Femur (tissue), 1 donor: ENCODE data around the gene CYP8B1.
A peak's percentile ranks its signal among the peaks of the same experiment; 100 is the strongest.

Source experiments
- DNase-seq: peaks from one replicate; pipeline ENCODE4 v3.0.0-alpha.2; 2017

The CYP8B1 gene

DNA sequence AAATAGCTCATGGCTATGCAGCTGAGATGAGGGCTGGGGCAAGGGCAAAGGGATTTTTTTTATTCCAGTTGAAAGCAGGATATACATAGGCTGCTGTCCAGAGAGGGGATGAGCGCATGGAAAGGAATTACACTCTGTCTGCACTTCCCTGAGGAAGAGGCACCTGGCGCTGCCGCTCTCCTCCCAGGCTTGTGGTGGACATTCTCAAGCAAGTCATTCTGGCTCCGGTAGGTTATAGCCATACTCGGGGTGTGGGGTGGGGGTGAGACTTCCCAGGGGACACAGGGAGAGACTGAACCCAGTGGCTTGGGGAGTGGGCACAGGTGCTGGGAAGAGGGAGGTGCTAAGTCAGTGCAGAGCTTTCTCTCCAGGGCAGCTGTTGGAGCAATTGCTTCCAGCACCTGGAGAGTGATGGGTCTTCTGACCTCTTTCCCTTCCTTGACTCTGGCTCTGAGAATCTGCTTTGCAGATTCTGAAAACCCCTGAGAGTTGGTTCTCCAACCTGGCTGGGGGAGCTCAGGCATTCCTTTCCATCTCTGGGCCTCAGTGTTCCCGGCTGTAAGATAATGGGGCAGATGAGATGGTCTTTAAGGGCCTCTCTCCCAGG lies 24.3 kb downstream of the CYP8B1 start:
- DNase-seq: no peak

DNA sequence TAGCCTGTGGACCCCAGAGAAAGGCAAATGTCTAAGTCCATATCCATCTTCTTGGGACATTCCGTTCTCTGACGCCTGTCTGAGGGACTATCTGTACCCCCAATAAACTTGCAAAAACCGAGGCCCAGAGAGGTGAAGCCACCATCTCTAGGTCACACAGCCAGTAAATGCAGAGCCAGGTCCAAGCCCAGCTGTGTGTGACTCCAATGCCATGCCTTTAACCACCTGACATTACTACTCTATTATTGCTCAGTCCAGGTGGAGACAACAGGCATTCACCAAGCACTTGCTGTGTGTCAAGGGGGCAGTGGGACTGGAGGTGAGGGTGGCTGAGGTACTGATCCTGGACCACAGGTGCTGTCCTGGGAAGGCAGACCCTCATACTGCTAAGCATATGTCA lies 25.4 kb downstream of the CYP8B1 start:
- no peak for DNase-seq

DNA sequence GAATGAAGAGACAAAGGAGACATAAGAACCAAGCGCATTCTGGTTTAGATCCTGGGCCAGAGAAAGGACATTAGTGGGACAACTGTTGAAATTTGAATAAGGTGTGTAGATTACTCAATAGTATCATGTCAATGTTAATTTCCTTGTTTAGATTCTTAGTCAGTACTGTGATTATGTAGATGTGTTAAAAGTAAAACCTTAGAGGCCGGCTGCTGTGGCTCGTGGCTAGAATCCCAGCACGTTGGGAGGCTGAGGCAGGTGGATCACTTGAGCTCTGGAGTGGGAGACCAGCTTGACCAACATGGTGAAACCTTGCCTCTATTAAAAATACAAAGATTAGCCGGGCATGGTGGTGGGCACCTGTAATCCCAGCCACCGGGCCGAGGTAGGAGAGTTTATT lies 26.7 kb downstream of the CYP8B1 start:
- DNase-seq: no peak

DNA sequence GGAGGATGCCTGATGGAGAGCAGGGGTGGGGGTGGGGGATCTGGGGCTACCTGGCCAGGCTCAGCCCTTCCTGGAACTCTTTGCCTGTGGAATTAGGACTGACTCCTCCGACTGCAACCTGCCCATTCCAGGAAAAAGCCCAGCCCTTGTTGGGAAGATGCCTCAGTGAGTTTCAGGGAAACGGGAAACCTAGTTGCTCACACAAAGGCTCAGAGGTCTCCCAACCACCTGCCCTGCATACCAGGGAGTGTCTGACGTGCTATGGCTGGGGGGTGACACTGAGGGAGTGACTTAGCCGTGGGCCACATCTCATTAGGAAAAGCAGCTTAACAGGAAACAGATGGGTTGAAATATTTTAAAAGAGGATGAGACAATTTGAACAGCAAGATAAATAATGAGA lies 27.9 kb downstream of the CYP8B1 start:
- no peak for DNase-seq

DNA sequence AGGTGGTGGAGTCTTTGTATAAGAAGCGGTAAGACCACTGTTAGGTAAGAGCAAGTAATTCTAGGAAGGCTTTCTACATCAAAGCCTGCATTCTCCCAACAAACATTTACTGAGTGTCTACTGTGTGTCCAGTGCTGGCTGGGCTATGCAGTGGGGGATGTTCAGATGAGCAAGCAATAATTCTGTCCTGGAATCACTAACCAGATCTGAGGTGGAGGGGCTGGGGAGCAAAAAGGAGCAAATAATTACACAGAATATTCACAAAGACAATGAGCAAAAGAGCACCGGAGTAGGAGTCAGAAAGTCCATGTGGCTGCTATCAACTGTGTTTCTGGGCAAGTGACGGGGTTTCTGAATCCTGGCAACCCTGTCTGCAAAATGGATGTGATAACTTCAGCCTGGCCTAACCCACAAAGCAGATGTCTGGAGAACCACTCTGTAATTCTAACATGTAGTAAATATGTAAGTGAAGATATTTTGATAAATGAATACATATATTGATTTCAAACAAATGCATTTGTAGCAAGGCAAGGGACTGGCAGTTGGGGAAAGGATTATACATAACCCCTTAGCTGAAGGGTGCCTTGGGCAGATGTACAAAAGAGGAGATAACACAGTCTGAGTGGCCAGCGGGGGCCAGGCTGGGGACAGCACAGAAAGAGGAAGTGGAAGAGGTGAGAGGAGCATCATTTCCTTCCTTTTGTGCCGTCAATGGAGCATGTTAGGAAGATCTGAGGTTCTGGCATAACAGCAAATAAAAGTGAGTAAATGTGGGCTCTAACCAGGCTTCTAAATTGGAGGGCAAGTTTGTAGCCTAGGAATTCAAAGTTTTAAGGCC lies 28.8 kb downstream of the CYP8B1 start:
- no peak for DNase-seq

DNA sequence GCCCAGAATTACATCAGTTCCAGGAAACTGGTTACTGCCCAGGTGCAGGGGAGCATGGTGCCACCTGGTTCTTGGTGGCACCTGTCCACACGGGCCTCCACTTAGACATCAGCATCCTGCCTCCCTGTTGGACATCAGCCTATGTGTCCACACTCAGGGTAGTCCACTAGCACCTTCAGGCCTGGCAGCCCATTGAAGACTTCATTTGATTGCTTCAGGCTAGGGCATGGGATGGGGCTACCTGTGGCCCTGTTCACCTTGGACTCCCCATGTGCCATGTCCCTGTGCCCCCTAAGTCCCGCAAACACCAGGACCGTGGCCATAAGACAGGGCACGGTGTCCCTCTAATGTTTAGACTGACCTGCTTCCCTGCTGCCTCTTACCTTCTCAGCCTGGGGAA lies 30.9 kb downstream of the CYP8B1 start:
- DNase-seq: no peak

DNA sequence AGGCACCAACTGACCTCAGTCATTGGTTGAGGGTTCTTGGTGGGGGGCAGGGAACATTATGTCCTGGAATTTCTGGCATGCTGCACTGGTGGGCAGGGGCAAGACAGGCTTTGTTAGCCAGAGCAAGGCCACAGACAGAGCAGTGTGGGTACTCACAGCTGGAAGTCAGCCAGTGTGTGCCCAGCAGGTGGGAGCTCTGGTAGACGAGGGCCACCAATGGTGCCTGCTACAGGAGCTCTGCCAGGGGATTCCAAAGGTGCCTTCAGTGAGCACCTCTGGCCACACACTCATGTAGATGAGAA lies 31.3 kb downstream of the CYP8B1 start:
- DNase-seq: no peak

DNA sequence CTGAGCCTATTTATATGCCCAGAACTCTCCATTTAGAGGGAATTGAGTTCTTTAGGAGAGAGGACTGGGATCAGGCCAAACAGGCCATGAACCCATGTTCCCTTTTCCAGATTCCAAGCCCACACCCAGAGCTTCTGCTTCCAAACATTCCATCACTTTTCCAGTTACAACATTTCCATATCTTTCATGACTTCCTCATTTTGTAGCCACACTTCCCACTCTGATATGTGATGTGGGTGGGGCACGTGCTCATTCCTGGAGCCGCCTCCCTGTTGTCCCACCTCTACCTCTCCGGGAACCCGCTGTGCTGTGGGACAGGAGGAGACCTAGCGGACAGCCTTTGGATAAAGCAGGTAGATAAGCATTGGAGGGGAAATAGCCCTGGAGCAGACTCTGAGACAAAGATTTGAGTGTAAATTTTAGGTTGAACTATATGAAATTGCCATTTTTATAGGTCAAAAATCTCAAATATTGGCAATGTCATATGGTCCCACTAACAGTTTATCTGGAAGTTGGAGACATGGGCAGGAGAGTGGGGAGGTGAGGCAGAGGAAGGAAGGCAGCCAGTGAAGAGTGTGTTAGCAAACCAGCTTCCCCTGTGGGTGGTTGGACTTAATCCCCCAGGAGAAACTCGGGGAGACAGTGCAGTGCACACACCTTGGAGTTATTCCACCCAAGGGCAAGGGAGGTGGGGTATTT lies 31.8 kb downstream of the CYP8B1 start:
- DNase-seq: no peak

DNA sequence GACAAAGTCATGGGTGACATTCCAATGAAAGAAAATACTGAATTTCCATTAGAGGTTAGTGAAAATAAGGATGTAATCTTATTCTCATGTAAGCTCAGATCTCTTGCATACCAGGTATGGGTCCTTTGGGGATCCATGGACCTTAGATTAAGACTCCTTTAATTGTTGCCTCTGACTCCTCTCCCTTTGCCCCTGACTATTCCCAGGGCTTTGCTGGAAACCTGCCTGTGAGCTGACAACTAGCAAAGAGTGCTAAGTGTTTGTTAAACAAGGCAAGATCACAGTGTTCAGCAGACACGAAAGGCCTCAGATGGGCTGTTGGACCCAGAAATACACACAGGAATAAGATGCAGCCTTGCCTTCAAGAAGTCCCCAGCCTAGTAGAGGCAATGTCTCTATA lies 34.3 kb downstream of the CYP8B1 start:
- DNase-seq: no peak

DNA sequence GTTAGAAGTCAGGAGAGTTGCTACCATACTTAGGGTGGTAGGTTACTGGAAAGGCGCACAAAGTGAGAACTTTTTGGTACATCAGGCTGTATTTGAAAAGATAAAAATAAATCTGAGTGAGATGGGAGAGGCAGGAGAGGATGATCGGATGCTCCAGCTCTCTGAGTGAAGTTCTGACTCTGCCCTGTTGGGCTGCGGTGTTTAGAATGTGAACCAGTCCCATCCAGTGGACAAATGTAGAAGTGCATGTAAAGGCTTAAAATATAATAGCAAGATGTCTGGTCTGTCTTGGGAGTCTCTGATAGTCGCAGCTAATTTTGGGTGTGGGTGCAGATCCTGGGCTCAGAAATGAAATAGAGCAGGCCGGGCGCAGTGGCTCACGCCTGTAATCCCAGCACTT lies 36.1 kb downstream of the CYP8B1 start:
- DNase-seq: peak; percentile 57

DNA sequence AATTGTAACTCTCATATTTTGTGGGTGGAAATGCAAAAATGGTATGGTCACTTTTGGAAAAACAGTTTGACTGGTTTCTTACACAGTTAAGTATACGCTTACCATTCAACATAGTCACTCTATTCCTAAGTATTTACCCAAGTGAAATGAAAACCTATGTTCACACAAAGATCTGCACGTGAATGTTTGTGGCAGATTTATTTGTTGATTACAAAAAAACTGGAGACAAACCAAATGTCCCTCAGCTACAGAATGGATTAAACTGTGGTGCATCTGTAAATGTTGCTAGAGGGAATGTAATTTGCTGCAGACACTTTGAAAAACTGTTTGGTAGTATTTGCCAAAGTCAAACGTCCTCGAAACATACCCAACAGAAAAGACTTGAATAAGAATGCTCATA lies 37.1 kb downstream of the CYP8B1 start:
- DNase-seq: no peak

DNA sequence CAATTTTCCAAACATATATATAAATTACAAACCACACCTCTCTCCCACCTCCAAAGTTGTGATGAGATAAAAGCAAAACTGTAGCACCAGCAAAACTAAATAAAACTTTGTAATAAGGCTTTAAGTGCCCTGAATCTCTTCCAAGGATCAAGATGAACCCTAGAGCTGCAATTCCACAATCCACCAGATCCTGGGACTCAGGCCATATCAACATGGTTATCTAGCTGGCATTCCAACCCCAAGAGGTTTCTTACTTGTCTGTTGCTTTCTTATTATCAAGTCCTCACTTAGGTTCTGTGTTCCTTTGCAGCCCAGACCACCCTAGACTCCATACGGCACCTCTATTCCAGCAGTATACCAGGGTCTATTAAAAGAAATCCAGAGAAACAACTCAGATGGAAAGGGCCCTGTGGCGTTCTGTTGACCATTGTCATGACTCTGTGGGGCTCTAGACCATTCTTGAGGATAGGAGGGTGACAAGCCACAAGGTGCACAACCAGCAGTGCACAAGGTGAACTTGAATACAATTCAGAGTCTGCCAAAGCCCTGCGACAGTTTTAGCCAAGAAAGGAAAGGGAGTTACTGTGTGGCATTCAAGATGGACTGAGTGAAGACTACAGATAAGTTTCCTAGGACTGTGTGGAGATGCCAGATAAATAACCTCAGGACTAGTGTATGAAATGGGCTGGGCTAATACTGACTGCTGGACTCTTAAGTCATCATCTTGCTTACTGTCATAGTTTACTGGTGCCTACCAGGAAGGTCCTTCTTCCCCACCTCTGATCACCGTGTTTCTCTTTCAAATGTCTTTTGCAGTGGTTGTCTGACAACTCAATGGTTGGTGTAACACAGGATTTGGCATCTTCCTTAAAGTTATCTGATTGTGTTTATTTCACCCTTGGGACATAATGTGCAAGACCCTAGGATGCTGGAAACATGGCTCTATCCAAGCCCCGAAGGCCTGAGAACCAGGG lies 39.2 kb downstream of the CYP8B1 start:
- DNase-seq: no peak

DNA sequence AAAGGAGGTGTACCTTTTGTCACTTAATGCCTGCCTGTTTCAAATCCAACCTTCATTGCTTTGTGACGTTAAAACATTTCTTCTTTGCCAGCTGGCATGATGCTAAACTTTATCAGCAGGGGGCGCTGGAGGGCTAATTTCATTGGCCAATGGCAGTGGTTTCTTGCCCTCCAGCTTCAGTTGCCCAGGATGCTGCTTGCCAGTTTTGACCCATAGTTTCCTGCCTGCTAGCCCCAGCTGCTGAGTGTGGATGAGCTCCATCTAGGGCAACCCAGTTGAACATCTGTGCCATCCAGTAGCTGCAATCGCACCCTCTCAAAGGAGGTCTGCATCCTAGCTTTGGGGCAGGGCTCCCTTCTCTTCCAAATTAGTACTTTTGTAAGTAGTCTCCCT lies 44.4 kb downstream of the CYP8B1 start:
- peak; percentile 72 for DNase-seq

DNA sequence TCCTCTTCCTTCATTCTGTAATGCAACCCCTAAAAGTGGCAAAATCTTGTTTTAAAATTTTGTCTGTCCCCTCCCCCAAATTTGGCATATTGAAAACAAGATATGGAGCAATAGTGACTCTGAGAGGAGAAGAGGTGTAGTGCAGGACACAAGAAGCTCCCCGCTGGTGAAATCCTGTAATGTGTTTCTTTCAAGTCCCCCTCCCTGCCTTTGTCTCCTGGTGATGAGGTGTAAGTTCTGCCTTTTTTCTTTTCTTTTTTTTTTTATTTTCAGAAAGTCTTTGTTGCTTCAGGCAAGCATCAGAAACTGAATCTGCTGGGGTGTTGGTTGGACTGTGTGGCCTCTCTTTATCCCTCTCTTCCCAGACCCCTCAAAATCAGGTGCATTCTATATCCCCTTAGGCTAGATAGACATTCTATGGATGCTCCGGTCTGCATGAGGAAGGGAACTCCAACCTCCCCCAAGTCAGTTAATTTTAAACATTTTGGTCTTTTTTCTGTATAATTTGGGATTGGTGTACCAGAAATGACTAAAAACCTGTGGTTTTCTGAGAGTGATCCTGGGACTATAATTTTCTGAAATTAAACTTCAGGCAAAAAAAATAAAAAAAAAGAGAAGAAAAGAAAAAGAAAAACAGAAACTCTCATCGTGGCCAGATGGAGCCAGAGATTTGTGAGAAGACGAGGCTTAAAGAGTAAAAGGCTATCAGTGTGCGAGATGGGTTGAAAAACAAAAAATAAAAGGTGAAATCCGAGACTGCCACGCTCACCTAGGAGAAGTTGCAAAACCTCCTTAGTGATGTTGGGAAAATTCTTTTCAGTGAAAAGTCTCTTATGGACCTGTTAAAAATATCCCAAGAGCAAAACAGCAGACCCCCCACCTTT lies 45.0 kb downstream of the CYP8B1 start:
- no peak for DNase-seq

DNA sequence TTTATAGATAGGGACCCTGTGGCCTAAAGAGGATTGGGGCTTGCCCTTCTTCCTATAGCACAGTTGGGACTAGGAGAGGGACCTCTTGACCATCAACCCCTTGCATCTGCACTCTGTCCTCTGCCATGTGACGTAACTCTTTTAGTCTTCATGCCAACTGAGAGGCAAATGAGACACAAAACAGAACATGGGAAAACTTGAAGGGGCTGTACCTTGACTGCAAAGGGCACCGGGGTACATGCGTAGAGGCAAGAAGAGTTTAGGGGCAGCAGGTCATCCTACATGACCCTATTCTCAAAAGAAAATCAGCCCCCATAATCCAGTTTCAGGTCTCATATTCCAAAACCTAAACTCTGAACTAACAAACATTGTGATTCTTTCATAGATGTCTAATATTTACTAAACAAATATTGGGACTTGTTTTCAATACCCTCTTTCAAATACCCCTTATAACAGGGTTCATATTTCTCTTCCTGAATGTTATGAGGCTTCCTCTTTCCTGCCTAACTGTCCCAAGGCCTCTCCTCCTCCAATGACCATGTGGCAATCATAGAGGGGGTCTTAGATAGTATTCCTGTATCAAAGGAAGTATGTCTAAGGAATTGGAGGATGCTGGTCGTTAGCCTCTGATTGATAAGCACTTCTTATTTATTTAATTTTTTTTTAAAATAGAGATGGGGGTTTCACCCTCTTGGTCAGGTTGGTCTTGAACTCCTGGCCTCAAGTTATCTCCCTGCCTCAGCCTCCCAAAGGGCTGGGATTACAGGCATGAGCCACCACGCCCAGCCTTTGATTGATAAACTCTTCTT lies 45.8 kb downstream of the CYP8B1 start:
- DNase-seq: no peak

DNA sequence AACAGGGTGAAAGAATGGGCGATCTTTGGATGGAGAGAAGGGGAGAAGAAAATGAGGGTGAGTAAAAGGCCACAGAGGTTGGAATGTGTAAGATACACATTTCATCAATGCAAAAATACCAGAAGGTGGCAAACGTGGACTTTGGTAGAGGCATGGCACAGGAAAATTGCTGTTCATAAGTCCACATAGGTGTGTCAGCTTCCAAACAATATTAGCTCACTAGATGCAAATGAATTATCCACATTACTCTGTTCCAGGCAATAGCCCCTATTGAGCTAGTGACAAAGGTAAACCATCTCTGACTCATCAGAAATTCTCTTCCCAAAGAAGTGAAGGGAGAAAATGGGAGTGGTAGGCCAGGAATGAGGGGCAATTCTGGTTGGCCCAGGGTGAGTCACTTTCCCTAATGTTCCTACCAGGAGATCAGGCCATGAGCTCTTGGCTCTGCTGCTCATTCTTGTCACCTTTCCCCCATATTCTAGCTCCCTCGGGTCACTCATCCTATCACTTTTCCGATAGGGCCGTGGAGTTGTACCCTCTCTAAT lies 46.5 kb downstream of the CYP8B1 start:
- no peak for DNase-seq

DNA sequence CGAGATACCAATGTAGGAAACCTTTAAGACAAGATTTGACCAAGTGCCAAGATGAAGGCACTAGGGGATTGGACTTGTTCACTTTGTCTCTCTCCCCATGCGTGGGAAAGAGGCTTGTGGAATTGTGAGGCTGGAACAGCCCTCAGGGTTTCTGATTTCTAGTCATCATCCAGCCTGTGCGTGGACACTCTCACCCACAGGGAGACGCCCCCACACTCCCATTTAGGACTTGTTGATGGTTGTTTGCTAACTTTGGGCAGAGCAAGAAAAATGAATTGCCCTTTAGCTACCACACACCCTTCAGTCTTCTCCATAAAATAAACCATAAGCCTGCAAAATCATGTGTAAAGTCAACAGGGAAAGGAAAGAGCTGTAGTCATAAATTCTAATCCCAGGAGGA lies 48.0 kb downstream of the CYP8B1 start:
- no peak for DNase-seq

DNA sequence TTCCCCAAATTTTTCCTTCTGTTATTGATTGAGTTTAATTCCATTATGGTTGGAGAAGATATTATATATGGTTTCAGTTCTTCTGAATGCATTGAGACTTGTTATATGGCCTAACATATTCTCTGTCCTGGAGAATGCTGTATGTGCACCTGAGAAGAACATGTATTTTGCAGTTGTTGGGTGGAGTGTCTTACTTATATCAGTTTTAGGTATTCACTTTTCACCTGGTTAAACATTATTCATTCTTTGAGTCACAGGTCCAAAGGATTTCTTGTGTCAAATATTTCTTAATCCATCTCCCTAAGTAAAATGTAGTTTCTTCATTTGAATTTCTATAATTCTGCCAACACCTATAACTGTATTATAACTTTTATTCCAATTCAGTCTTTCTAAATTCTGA lies 48.7 kb downstream of the CYP8B1 start:
- no peak for DNase-seq

DNA sequence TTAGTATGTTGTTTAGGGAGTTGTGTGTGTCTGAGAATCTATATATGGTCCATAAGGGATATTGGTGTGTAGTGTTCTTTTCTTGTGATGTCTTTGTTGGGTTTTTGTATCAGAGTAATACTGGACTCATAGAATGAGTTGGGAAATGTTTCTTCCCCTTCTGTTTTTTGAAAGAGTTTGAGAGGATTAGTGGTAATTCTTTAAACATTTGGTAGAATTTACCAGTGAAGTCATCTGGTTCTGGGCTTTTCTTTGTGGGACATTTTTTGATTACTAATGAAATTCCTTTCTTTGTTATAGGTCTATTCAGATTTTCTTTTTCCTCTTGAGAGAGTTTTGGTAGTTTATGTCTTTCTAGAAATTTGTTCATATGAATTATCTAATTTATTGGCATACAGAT lies 49.5 kb downstream of the CYP8B1 start:
- DNase-seq: no peak

DNA sequence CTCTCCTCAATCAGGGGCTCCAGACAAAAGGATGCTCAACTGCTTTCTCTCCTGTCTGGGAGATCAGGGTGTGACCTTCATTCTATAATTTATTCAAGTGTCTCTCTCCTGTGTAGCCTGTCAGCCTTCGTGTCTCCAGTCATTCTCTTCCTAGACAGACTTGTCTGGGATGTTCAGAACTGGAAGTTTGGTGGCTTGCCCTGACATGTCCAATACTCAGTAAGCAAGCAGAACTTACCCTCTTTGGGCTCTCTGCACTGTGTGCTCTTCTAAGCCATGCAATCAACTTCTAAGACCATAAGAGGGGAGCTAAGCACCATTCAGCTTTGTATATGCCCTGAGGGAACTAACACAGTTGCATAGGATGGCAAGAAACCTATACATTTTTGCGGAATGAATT lies 52.3 kb downstream of the CYP8B1 start:
- DNase-seq: no peak

DNA sequence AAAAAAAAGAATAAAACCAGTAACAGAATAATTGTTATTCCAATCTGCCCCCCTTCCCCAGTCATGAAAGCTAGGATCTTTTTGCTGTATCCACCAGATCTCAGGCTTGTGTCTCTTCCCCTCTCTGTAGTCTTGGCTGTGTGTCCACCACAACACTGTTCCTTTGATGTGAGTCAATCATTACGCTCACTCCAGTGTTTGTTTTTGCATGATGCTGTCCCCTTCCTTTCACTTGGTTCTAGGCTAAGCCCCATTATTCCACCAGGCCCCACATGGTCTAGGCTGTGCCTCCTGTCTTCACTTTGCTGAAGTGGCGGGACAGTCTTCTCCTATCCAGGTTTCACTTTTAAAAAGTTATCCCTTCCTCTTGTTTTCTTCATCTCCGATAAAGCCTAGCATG lies 52.9 kb downstream of the CYP8B1 start:
- no peak for DNase-seq
